IMR-90 (cell line): ENCODE measurements around the gene ZCCHC7. TPM values are rescaled to one million over a fixed set of nuclear protein-coding genes. Genes with fewer than 3 reads are reported as not detected.
"Not testable (repeated sequence)": the region's sequence is repeated elsewhere in the genome, so short reads cannot be mapped to it uniquely, and the experiment has no call there.

Experiments used
- ATAC-seq: fragments of 200-7000 bp; cut with Tn5 transposase; 2 replicates; pipeline ENCODE4 v1.9.1; 2020; ENCODE audit warnings: low read depth, mild to moderate bottlenecking, moderate library complexity
- BruUV-seq: library from RNA; stranded (reverse); fragments of 400-500 nt; replicated peaks from 2 replicates; lab custom pipeline; 2021; lab: Mats Ljungman, UMichigan
- CTCF ChIA-PET: fragments of 300-600 bp; formaldehyde crosslinking; extraction: SDS; loops from one replicate; lab custom pipeline; 2021; ENCODE audit warnings: antibody characterized with exemption; lab: Yijun Ruan, JAX
- POLR2A ChIA-PET: fragments of 300-600 bp; sonication (Branson Sonifier 250); formaldehyde crosslinking; loops from one replicate; lab custom pipeline; 2022; ENCODE audit warnings: antibody characterized with exemption; ENCODE audit not compliant: unreplicated experiment; lab: Charles Lee
- DNase-seq: peaks from one replicate; pipeline ENCODE4 v3.0.0; 2013
- H2AFZ ChIP-seq: replicated peaks from 2 replicates; pipeline ENCODE3; 2013; ENCODE audit warnings: low read length, mild to moderate bottlenecking; ENCODE audit not compliant: poor library complexity
- H2AK5ac ChIP-seq: 2 replicates; pipeline ENCODE4 v1.6.1; 2013; ENCODE audit warnings: low read depth, low read length, inconsistent platforms
- H2AK9ac ChIP-seq: replicated peaks from 2 replicates; pipeline ENCODE3; 2013; ENCODE audit warnings: mild to moderate bottlenecking, low read depth, low read length, moderate library complexity; ENCODE audit not compliant: poor library complexity
- H2BK120ac ChIP-seq: 2 replicates; pipeline ENCODE4 v1.6.1; 2013; ENCODE audit warnings: low read depth, low read length, inconsistent platforms
- H2BK15ac ChIP-seq: 3 replicates; pipeline ENCODE4 v1.6.1; 2013; ENCODE audit warnings: low read depth, low read length, inconsistent platforms
- H2BK20ac ChIP-seq: 2 replicates; pipeline ENCODE4 v1.6.1; 2013; ENCODE audit warnings: low read depth, mild to moderate bottlenecking, inconsistent platforms, low read length, moderate library complexity
- H2BK5ac ChIP-seq: 2 replicates; pipeline ENCODE4 v1.6.1; 2013; ENCODE audit warnings: mild to moderate bottlenecking, low read depth, low read length, inconsistent platforms; ENCODE audit not compliant: poor library complexity, severe bottlenecking
- H3K14ac ChIP-seq: replicated peaks from 2 replicates; pipeline ENCODE4 v1.6.1; 2013; ENCODE audit warnings: low read depth, low read length, inconsistent platforms
- H3K18ac ChIP-seq: 2 replicates; pipeline ENCODE4 v1.6.1; 2013; ENCODE audit warnings: low read depth, low read length, control low read depth
- H3K23ac ChIP-seq: 2 replicates; pipeline ENCODE4 v1.6.1; 2013; ENCODE audit warnings: low read depth, low read length, inconsistent platforms
- H3K27ac ChIP-seq: 2 replicates; pipeline ENCODE4 v1.5.1; 2013; ENCODE audit warnings: mild to moderate bottlenecking, control low read depth, low read length; ENCODE audit not compliant: insufficient read depth
- H3K27me3 ChIP-seq: 2 replicates; pipeline ENCODE4 v1.6.1; 2013; ENCODE audit warnings: low read length; ENCODE audit not compliant: control insufficient read depth, insufficient read depth
- H3K36me3 ChIP-seq: 2 replicates; pipeline ENCODE4 v1.6.1; 2013; ENCODE audit warnings: low read length, mixed read lengths; ENCODE audit not compliant: control insufficient read depth, insufficient read depth
- H3K4ac ChIP-seq: 2 replicates; pipeline ENCODE4 v1.6.1; 2013; ENCODE audit warnings: low read depth, low read length, inconsistent platforms
- H3K4me1 ChIP-seq: 2 replicates; pipeline ENCODE4 v1.6.1; 2013; ENCODE audit warnings: low read length, mixed read lengths; ENCODE audit not compliant: control insufficient read depth, insufficient read depth
- H3K4me2 ChIP-seq: 2 replicates; pipeline ENCODE4 v1.6.1; 2013; ENCODE audit warnings: low read depth, mild to moderate bottlenecking, control low read depth, low read length, moderate library complexity
- H3K4me3 ChIP-seq: 2 replicates; pipeline ENCODE4 v1.5.1; 2013; ENCODE audit warnings: low read depth, mild to moderate bottlenecking, control low read depth, low read length, moderate library complexity; ENCODE audit not compliant: insufficient read depth
- H3K56ac ChIP-seq: 2 replicates; pipeline ENCODE4 v1.6.1; 2013; ENCODE audit warnings: low read length, inconsistent platforms; ENCODE audit not compliant: insufficient read depth; ENCODE audit errors: extremely low read depth
- H3K79me1 ChIP-seq, 2 experiments: 2 replicates each; pipeline ENCODE4 v1.6.1; 2013; ENCODE audit warnings: low read length in 2 of 2, inconsistent platforms in 1 of 2, low read depth in 1 of 2
- H3K9ac ChIP-seq: 2 replicates; pipeline ENCODE4 v1.6.1; 2013; ENCODE audit warnings: low read depth, low read length, control low read depth
- H3K9me1 ChIP-seq: 2 replicates; pipeline ENCODE4 v1.6.1; 2013; ENCODE audit warnings: low read length, inconsistent platforms; ENCODE audit not compliant: insufficient read depth
- H3K9me3 ChIP-seq: 2 replicates; pipeline ENCODE4 v1.6.1; 2013; ENCODE audit warnings: low read length; ENCODE audit not compliant: control insufficient read depth, insufficient read depth
- H4K20me1 ChIP-seq: 2 replicates; pipeline ENCODE4 v1.6.1; 2013; ENCODE audit warnings: low read length, inconsistent platforms; ENCODE audit not compliant: insufficient read depth
- H4K5ac ChIP-seq: 2 replicates; pipeline ENCODE4 v1.6.1; 2013; ENCODE audit warnings: mild to moderate bottlenecking, low read depth, low read length, control low read depth
- H4K8ac ChIP-seq, 2 experiments: 2 replicates each; pipeline ENCODE4 v1.6.1; 2013; ENCODE audit warnings: low read depth in 2 of 2, low read length in 2 of 2, control low read depth in 1 of 2, inconsistent platforms in 1 of 2
- H4K91ac ChIP-seq: 2 replicates; pipeline ENCODE4 v1.6.1; 2013; ENCODE audit warnings: low read depth, low read length, inconsistent platforms; ENCODE audit not compliant: insufficient read depth
- WGBS, 2 experiments: methylation state at CpG; one replicate each; pipeline versions ENCODE4 v1.1.5 to v1.1.7; 2013; ENCODE audit warnings: missing lambda C conversion rate in 2 of 2; ENCODE audit not compliant: insufficient read length in 1 of 2; ENCODE audit errors: extremely low coverage in 2 of 2; 5-methylcytosine and 5-hydroxymethylcytosine counted together
- dilution Hi-C: fragments of 300-500 bp; cut with HindIII; formaldehyde crosslinking; loops from one replicate; pipeline ENCODE4 v1.14.3; 2018; ENCODE audit warnings: low sequenced_read_pairs; ENCODE audit not compliant: unreplicated experiment
- in situ Hi-C: fragments of 300-500 bp; cut with MboI; formaldehyde crosslinking; loops from 3 replicates; pipeline ENCODE4 v1.14.3; 2019; ENCODE audit warnings: low sequenced_read_pairs, inconsistent platforms, mixed read lengths
- intact Hi-C: fragments of 100-400 bp; cut with micrococcal nuclease; formaldehyde crosslinking; loops from 2 replicates; pipeline ENCODE4 v1.10.0; 2022
- polyA plus RNA-seq, 3 experiments: library from polyadenylated mRNA; depleted of rRNA; stranded (reverse); fragments of >200 nt; gene quantifications; 2 replicates each; pipeline ENCODE4 v1.2.3, GENCODE V29; 2012; ENCODE audit warnings: low replicate concordance in 1 of 3
- total RNA-seq: library from RNA; depleted of rRNA; stranded (reverse); fragments of >200 nt; gene quantifications from 2 replicates; pipeline ENCODE4 v1.2.3, GENCODE V29; 2012

ZCCHC7 gene
- total and polyA plus RNA-seq, 2 of the 4 experiments (the other 2 are of a cell fraction) = 13.6 to 28.7 TPM

DNA sequence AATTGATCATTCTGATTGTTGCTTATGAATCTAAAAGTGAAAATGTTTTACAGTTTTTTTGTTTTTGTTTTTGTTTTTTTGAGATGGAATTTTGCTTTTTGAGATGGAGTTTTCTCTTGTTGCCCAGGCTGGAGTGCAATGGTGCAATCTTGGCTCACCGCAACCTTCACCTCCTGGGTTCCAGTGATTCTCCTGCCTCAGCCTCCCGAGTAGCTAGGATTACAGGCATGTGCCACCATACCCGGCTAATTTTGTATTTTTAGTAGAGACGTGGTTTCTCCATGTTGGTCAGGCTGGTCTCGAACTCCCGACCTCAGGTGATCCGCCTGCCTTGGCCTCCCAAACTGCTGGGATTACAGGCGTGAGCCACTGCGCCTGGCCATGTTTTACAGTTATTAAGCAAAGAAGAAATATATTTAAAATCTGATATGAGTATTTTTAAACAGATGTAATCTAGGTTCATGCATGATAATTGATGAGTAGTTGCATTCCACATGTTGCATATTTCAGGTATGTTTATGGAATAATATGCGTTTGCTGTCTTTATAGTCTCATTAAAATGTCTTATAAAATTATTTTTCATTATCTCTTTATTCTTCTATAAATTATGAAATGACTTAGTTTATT lies 171.4 kb downstream of the ZCCHC7 start:
- H3K18ac ChIP-seq, H3K4me1 ChIP-seq, POLR2A ChIA-PET, H2AK5ac ChIP-seq, H3K9me3 ChIP-seq, H3K36me3 ChIP-seq, H4K20me1 ChIP-seq, H3K4me2 ChIP-seq, H4K5ac ChIP-seq, CTCF ChIA-PET, H3K27me3 ChIP-seq, H2BK15ac ChIP-seq, H4K91ac ChIP-seq, H3K27ac ChIP-seq, H2AK9ac ChIP-seq, ATAC-seq, dilution Hi-C loops, H4K8ac ChIP-seq, H2BK20ac ChIP-seq, in situ Hi-C loops, H3K9me1 ChIP-seq, BruUV-seq, H3K14ac ChIP-seq, H3K4me3 ChIP-seq, H2BK5ac ChIP-seq, H3K9ac ChIP-seq, H3K23ac ChIP-seq, H3K4ac ChIP-seq, DNase-seq, H2BK120ac ChIP-seq, H2AFZ ChIP-seq, H3K56ac ChIP-seq: not testable (repeated sequence)
- H3K79me1 ChIP-seq = peaks cover 3 to 11% of the 10 kb centered on the region in 2 experiments; a peak in 2 of 4 replicates
- 100% methylated on average over 1 of the region's 10 CpGs; no CpG with 5 or more reads in 1 of the 2 experiments for WGBS, 2 experiments
- intact Hi-C loops = loop anchor here (2.0 to 10.0 kb wide), 2 partner anchors 15 to 57 kb away; no protein-coding TSS in a partner anchor
